HG03460 (cell line): Measurements from ENCODE around the gene SCUBE3.

Experiments used
- ATAC-seq: cut with Tn5 transposase; IDR thresholded peaks from one replicate; pipeline ENCODE4 v1.9.1; 2021; ENCODE audit not compliant: unreplicated experiment

The SCUBE3 gene

DNA sequence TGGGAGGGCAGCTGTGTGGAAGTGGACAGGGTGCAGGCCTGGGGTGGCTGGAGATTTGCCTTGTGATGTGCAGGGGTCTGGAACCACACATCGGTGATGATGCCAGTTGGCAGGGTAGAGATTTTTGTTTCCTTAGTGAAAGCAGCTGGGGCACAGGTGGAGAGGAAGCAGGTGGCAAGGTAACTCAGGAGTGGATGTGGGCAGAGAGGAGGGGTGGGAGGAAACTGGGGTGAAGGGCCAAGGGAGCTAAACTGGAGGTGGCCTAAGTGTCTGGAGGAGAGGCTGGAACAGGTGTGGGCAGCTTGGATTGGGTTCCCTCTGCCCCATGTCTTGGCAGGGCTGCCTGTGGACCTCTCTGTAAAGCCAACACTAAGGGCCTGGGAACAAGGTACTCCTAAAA lies 4.7 kb upstream of the SCUBE3 start:
- ATAC-seq = no peak

DNA sequence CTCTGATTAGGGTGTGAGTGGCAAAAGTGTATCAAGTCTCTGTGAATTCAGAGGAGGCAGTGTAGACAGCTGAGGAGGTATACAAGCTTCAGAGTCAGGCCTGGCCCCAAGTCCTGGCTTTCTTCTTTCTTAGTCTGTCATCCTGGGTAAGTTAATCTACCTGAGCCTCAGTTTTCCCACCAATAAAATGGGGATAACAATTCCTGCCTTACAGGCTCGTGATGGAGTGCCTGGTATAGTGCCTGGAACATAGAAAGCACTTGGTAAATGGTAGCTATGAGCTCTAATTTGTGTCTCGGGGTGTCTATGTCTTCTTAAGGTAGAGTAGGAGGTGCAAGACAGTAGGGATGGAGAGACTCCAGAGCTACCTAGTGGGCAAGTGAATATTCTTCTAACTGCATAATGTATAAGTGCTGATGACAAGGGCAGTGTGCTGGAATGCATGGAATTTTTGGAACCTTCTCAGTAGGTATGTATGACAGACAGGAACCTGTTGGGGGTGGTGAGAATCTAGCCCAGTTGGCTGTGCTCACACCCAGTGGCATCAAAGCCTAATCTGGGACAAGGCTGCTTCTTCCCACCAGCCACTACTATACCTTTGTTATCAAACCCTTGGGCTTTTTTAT lies 4.0 kb upstream of the SCUBE3 start:
- ATAC-seq = no peak

- no peak for ATAC-seq
These were observed 411 bp upstream of the SCUBE3 start for GRCh38 chr6:35213298-35213791.

- ATAC-seq = no peak
These were observed 1.3 kb downstream of the SCUBE3 start for GRCh38 chr6:35214869-35215664.

DNA sequence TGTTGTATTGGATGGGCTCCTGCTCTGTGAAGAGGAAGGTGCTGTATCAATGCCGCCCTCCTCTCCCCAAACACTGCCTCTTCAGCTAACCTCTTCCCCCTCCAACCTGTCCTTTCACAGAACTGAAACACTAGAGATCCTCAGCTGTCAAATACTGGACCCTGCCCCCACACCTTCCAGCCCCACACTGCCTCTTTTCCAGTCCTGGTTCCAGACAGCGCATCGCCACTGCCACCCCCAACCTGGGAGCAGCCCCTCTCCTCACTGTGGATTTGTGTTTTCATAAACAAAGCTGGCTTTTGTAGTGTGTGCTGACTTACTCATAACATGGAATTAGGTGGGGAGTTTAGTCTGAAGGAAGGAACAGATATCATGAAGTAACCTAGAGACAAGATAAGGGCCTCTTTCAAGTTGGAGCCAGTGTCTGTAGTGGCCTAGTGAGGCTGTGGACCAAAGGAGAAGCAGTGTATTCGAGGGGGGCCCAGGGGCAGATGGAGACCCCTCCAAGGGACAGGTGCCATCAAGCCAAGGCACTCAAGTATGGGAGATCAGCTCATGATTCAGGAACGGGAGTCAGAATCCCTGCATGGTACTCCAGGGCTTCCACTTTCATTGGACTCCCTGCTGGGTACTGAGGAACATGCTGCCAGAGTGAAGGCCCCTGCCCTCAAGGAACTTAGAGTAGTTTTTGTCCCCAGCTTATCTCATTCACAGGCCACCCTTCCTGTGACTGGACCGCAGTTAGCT lies 2.1 kb downstream of the SCUBE3 start:
- no peak for ATAC-seq

DNA sequence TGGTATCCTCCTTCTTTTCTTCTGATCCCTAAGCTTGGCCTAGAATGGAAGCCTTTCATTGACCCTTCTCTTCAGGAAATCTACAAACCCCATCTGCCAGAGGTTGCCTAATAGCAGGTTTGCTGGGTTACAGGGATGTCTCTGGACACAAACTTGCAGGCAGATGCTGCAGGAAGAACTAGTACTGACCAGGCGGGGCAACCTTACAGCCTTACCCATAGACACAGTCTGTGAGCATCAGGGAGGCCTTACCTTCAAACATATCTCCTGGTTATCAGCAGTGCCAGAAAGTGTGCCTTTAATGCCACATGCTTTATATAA lies 2.6 kb downstream of the SCUBE3 start:
- no peak for ATAC-seq

DNA sequence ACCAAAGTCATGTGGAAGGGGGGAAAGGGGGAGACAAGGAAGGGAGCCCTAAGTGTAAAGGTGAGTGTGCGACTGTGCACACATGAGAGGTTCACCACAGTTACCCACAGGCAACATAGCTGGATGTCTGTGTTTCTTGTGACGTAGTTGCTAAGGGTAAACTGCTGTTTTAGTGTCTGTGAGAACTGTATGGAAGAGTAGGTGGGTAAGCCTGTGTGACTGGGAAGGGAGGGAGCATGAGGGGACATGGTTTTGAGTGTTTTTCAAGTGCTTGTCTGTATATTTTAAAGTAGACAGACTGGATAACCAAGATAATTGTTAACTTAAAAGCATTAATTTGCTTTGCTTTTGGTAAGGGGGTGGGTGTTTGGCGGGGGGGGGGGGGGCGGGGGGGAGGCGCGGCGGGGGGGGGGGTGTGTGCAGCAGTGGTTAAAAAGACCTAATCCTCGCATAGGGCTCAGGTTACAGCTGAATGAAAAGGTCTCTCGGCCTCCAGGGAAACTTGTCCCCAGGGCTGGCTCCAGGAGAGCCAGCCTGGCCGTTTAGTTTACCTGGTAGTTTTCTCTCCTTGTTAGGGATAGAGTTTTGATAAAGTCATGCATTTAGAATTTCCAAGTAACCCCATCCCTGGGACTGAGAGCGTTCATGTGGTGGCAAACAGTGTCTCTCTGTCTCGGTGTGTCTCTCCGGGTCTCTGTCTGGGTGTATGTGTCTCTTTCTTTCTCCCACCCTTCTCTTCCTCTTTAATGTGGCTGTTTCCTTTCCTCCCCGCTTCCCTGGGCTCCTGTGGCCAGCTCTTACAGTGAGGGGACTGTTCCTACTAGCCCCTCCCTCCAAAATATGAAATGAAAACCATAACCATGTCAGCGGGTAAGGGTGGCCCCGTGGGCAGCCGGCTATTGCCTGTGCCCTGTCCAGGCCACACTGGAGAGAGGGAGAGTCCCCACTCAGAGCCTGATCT lies 3.4 kb downstream of the SCUBE3 start:
- no peak for ATAC-seq

DNA sequence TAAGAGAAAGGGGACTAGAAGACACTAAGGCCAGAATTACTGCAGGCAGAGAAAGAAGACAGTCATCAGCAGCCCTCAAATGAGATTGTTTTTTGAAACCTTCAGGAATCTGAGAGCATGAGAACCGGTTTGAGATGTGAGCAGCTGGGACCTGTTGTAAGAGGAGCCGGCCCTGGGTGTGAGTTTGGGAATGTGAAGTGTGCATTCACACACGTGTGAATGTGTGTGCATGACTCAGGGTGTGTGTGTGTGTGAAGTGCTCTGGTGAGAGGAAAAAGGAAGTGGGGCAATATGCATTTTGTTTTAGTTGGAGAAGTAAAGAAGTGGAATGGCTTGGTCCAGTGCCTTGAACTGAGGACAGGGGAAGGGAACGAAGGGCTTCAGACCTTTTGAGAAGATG lies 4.3 kb downstream of the SCUBE3 start:
- ATAC-seq = no peak

DNA sequence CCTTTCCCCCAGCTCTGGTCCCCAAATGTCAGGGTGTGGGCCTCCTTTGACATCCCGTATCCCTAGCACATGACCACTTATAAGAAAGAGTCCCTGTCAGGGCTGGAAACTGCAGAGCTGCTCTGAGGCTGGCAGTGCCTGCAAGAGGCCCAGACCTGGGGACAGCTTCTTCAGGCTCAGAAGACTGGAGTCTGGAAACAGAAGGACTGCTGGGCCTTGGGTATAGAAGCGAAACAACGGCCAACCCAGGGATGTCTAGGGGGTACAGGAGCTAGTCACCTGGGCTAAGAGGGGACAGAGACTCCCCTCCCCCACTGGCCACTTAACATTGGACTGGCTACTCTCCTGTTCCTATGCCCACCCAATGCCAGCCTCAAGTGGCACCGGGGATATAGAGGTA lies 4.7 kb downstream of the SCUBE3 start:
- no peak for ATAC-seq

- no peak for ATAC-seq
These were observed 6.0 kb downstream of the SCUBE3 start for GRCh38 chr6:35219683-35220326.

- ATAC-seq = no peak
These were observed 7.0 kb downstream of the SCUBE3 start for GRCh38 chr6:35220711-35221110.

GRCh38 chr6:35223396-35223795 lies 9.6 kb downstream of the SCUBE3 start:
- ATAC-seq = no peak

GRCh38 chr6:35224720-35225119 lies 11.0 kb downstream of the SCUBE3 start:
- no peak for ATAC-seq

DNA sequence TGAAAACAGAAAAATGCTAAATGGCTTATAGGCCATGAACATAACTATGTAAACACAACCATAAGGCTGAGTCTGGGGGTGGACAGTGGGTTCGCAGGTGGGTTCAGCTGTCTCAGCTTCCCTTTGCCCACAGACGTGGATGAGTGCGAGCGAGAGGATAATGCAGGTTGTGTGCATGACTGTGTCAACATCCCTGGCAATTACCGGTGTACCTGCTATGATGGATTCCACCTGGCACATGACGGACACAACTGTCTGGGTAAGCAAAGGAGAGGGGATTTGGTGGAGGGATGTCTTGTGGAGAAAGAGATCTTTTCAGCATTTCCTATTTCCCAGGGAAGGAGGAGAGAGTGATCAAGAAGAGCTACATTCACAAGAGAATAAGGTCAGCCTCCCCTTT lies 14.7 kb downstream of the SCUBE3 start:
- ATAC-seq = no peak

DNA sequence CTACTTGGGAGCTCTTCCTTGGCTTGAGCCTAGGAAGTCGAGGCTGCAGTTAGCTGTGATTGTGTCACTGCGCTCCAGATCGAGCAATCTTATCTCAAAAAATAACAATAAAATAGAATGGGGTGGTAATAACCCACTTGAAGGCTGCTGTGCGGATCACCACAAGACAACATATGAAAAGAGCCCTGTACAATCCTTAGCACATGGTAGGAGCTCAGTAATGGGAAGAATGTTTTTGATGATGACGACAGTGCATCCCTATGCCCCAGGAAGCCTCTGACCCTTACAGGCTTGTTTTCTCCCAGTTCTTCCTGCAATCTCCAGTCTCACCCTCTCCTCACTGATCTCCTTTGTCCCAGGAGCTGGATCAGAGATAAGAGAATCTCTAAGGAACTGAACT lies 15.5 kb downstream of the SCUBE3 start:
- no peak for ATAC-seq

- no peak for ATAC-seq
These were observed 16.7 kb downstream of the SCUBE3 start for GRCh38 chr6:35230498-35230897.

DNA sequence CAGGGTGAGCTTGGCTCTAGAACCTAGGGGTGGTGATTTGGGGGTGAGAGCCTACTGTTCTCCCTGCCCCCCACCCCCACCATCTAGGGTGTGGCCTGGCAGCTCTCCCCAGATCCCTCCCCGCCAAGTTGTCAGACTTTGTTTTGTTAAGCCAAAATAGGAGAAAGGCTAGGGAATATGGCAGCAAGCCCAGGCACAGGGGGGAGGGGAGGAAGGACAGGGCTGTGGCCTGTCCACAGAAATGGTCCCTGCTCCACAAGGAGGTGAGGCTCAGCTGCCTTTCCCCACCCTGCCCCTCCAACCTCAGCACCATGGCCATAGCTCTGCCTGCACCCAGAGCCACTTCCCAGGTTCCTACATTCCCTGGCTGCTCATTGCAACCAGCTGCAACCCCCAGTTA lies 17.2 kb downstream of the SCUBE3 start:
- no peak for ATAC-seq

- ATAC-seq = no peak
These were observed 17.8 kb downstream of the SCUBE3 start for GRCh38 chr6:35231563-35231962.

DNA sequence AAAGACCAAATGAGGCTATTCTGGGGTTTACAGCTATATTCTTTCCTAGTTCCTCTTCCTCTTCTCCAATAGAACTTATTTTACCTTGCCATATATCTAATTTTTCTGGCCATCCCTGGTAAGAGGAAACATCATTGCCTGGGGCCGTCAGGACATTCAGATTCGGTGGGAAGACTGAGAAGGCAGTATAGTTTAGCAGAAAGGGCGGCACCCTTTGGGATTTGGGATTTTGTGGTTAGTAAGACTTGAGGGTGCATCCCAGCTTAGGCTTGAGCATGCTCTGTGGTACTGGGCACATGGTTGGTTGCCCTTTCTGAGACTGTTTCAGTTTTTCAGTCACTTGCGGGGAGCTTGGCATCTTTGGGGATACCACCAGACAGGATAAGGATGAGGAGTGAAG lies 21.1 kb downstream of the SCUBE3 start:
- no peak for ATAC-seq

GRCh38 chr6:35236223-35236622 lies 22.5 kb downstream of the SCUBE3 start:
- ATAC-seq = no peak
